HEK293 (cell line): ENCODE measurements around the gene CPNE4.

Experiments
- BCL11A ChIP-seq: fragments of 450-650 bp; formaldehyde crosslinking; IDR thresholded peaks from 2 replicates; pipeline ENCODE4 v1.5.1; 2016; ENCODE audit warnings: low read depth, missing biosample characterization, missing genetic modification characterization
- BCL11B ChIP-seq: fragments of 450-650 bp; formaldehyde crosslinking; IDR thresholded peaks from 2 replicates; pipeline ENCODE4 v1.5.1; 2016; ENCODE audit warnings: low read depth, missing biosample characterization, missing genetic modification characterization
- GLI4 ChIP-seq: fragments of 450-650 bp; formaldehyde crosslinking; IDR thresholded peaks from 2 replicates; pipeline ENCODE4 v1.5.1; 2016; ENCODE audit warnings: missing biosample characterization, missing genetic modification characterization
- MYNN ChIP-seq: fragments of 450-650 bp; formaldehyde crosslinking; IDR thresholded peaks from 2 replicates; pipeline ENCODE4 v1.5.1; 2016; ENCODE audit warnings: missing biosample characterization, missing genetic modification characterization, borderline replicate concordance
- SCRT1 ChIP-seq: fragments of 450-650 bp; formaldehyde crosslinking; IDR thresholded peaks from 2 replicates; pipeline ENCODE4 v1.5.1; 2016; ENCODE audit warnings: missing biosample characterization, missing genetic modification characterization, borderline replicate concordance
- SP3 ChIP-seq: fragments of 450-650 bp; formaldehyde crosslinking; IDR thresholded peaks from 2 replicates; pipeline ENCODE4 v1.5.1; 2016; ENCODE audit warnings: missing biosample characterization, missing genetic modification characterization
- ZIC2 ChIP-seq: fragments of 450-650 bp; formaldehyde crosslinking; IDR thresholded peaks from 2 replicates; pipeline ENCODE4 v1.5.1; 2016; ENCODE audit warnings: missing biosample characterization, missing genetic modification characterization
- ZNF16 ChIP-seq: fragments of 450-650 bp; formaldehyde crosslinking; IDR thresholded peaks from 2 replicates; pipeline ENCODE4 v1.5.1; 2016; ENCODE audit warnings: low read depth, missing biosample characterization, missing genetic modification characterization
- ZNF335 ChIP-seq: fragments of 450-650 bp; formaldehyde crosslinking; conservative IDR thresholded peaks from 2 replicates; pipeline ENCODE4 v1.5.1; 2016; ENCODE audit warnings: missing biosample characterization, missing genetic modification characterization
- ZNF426 ChIP-seq: fragments of 450-650 bp; formaldehyde crosslinking; IDR thresholded peaks from 2 replicates; pipeline ENCODE4 v1.5.1; 2017; ENCODE audit warnings: missing biosample characterization, missing genetic modification characterization, mild to moderate bottlenecking, inconsistent platforms, moderate library complexity
- ZNF473 ChIP-seq: fragments of 450-650 bp; formaldehyde crosslinking; IDR thresholded peaks from 2 replicates; pipeline ENCODE4 v1.5.1; 2017; ENCODE audit warnings: missing biosample characterization, missing genetic modification characterization
- ZNF529 ChIP-seq: fragments of 450-650 bp; formaldehyde crosslinking; IDR thresholded peaks from 2 replicates; pipeline ENCODE4 v1.5.1; 2017; ENCODE audit warnings: missing genetic modification characterization, missing biosample characterization; ENCODE audit not compliant: insufficient replicate concordance
- ZNF560 ChIP-seq: fragments of 450-650 bp; formaldehyde crosslinking; IDR thresholded peaks from 2 replicates; pipeline ENCODE4 v1.5.1; 2017; ENCODE audit warnings: missing biosample characterization, missing genetic modification characterization, borderline replicate concordance
- ZNF664 ChIP-seq: fragments of 450-650 bp; formaldehyde crosslinking; IDR thresholded peaks from 2 replicates; pipeline ENCODE4 v1.5.1; 2016; ENCODE audit warnings: missing biosample characterization, missing genetic modification characterization
- ZNF701 ChIP-seq: fragments of 450-650 bp; formaldehyde crosslinking; IDR thresholded peaks from 2 replicates; pipeline ENCODE4 v1.5.1; 2016; ENCODE audit warnings: missing biosample characterization, missing genetic modification characterization
- ZNF768 ChIP-seq: fragments of 450-650 bp; formaldehyde crosslinking; IDR thresholded peaks from 2 replicates; pipeline ENCODE4 v1.5.1; 2018; ENCODE audit warnings: missing biosample characterization, mild to moderate bottlenecking, missing genetic modification characterization
- TF ChIP-seq, protein P1 (sequence below): fragments of 450-650 bp; formaldehyde crosslinking; IDR thresholded peaks from 2 replicates; pipeline ENCODE4 v1.5.1; 2016; ENCODE audit warnings: missing biosample characterization, missing genetic modification characterization
- TF ChIP-seq, protein P2 (sequence below): fragments of 450-650 bp; formaldehyde crosslinking; IDR thresholded peaks from 2 replicates; pipeline ENCODE4 v1.5.1; 2016; ENCODE audit warnings: missing biosample characterization, missing genetic modification characterization
- TF ChIP-seq, protein P3 (sequence below): fragments of 450-650 bp; formaldehyde crosslinking; IDR thresholded peaks from 2 replicates; pipeline ENCODE4 v1.5.1; 2016; ENCODE audit warnings: missing biosample characterization, missing genetic modification characterization
- TF ChIP-seq, protein P4 (sequence below): fragments of 450-650 bp; formaldehyde crosslinking; IDR thresholded peaks from 2 replicates; pipeline ENCODE4; 2016; ENCODE audit warnings: missing biosample characterization, missing genetic modification characterization
- TF ChIP-seq, protein P5 (sequence below): fragments of 450-650 bp; formaldehyde crosslinking; conservative IDR thresholded peaks from 2 replicates; pipeline ENCODE4 v1.5.1; 2016; ENCODE audit warnings: low read depth, missing biosample characterization, missing genetic modification characterization
- TF ChIP-seq, protein P6 (sequence below): fragments of 450-650 bp; formaldehyde crosslinking; IDR thresholded peaks from 2 replicates; pipeline ENCODE4 v1.5.1; 2017; ENCODE audit warnings: missing biosample characterization, missing genetic modification characterization
- TF ChIP-seq, protein P7 (sequence below): fragments of 450-650 bp; formaldehyde crosslinking; IDR thresholded peaks from 2 replicates; pipeline ENCODE4 v1.5.1; 2016; ENCODE audit warnings: missing biosample characterization, missing genetic modification characterization

Gene CPNE4

DNA sequence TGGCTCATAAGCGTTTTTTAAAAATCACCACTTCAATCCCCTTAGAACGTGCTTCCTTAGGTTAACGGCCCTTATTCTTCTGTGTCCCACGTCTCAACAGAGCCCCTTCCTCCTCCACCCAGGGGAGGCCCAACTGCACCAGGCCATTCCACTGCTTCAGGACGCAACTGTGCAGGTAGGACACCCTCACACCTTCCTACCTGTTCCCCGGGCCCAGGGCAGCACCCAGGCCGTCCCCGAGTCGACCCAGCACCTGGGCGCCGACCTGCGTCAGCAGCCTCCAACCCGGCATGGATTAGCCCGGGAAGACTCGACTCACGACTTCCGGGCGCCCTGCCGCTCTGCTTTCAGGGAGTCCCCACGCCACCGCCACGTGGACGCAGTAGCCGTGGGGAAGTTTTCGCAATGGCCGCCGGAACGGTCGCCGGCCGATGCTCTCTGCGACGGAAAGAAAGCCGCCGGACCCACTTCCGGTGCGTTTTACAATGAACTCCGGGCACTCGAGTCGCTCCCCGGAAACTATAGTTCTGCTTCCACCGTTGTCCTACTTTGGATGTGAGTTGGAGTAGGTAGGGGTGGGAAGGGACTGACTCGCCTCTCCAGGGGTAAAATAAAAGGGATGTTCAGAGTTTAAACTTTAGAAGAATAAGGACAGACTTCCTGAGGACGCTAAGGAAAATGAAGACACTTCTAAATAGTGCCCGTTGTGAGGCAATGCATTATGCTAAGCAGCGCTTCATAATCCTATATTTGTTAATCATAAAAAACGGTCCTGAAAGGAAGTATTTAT, 532.1 kb downstream of the CPNE4 start, which contains the start of gene MRPL3 (continued):
- TF ChIP-seq MYNN (tag by site-specific recombination) (no peak), ZNF768 (0 out of 2 replicates have a peak, but pooled peaks have one; percentile 9), GLI4 (tag by site-specific recombination) (0 out of 2 replicates have a peak, but pooled peaks have one; percentile 54), BCL11B (no peak), ZNF335 (tag by site-specific recombination) (peak; percentile 40), ZNF560 (no peak), ZNF701 (tag by site-specific recombination) (no peak), ZNF529 (tag by site-specific recombination) (no peak), ZIC2 (peak; percentile 56; the same call in 1 of the 2 replicates), BCL11A (tag by site-specific recombination) (no peak), SCRT1 (tag by site-specific recombination) (no peak), ZNF16 (tag by site-specific recombination) (no peak), SP3 (tag by site-specific recombination) (peak; percentile 34; the same call in 1 of the 2 replicates), ZNF473 (tag by site-specific recombination) (no peak), ZNF664 (tag by site-specific recombination) (no peak), ZNF426 (tag by site-specific recombination) (no peak)
- TF ChIP-seq, protein P1, sequence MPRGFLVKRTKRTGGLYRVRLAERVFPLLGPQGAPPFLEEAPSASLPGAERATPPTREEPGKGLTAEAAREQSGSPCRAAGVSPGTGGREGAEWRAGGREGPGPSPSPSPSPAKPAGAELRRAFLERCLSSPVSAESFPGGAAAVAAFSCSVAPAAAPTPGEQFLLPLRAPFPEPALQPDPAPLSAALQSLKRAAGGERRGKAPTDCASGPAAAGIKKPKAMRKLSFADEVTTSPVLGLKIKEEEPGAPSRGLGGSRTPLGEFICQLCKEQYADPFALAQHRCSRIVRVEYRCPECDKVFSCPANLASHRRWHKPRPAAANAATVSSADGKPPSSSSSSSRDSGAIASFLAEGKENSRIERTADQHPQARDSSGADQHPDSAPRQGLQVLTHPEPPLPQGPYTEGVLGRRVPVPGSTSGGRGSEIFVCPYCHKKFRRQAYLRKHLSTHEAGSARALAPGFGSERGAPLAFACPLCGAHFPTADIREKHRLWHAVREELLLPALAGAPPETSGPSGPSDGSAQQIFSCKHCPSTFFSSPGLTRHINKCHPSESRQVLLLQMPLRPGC (tag by site-specific recombination): 0 out of 2 replicates have a peak, but pooled peaks have one; percentile 42
- TF ChIP-seq, protein P2, sequence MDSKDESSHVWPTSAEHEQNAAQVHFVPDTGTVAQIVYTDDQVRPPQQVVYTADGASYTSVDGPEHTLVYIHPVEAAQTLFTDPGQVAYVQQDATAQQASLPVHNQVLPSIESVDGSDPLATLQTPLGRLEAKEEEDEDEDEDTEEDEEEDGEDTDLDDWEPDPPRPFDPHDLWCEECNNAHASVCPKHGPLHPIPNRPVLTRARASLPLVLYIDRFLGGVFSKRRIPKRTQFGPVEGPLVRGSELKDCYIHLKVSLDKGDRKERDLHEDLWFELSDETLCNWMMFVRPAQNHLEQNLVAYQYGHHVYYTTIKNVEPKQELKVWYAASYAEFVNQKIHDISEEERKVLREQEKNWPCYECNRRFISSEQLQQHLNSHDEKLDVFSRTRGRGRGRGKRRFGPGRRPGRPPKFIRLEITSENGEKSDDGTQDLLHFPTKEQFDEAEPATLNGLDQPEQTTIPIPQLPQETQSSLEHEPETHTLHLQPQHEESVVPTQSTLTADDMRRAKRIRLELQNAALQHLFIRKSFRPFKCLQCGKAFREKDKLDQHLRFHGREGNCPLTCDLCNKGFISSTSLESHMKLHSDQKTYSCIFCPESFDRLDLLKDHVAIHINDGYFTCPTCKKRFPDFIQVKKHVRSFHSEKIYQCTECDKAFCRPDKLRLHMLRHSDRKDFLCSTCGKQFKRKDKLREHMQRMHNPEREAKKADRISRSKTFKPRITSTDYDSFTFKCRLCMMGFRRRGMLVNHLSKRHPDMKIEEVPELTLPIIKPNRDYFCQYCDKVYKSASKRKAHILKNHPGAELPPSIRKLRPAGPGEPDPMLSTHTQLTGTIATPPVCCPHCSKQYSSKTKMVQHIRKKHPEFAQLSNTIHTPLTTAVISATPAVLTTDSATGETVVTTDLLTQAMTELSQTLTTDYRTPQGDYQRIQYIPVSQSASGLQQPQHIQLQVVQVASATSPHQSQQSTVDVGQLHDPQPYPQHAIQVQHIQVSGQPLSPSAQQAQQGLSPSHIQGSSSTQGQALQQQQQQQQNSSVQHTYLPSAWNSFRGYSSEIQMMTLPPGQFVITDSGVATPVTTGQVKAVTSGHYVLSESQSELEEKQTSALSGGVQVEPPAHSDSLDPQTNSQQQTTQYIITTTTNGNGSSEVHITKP: peak; percentile 42
- TF ChIP-seq, protein P3, sequence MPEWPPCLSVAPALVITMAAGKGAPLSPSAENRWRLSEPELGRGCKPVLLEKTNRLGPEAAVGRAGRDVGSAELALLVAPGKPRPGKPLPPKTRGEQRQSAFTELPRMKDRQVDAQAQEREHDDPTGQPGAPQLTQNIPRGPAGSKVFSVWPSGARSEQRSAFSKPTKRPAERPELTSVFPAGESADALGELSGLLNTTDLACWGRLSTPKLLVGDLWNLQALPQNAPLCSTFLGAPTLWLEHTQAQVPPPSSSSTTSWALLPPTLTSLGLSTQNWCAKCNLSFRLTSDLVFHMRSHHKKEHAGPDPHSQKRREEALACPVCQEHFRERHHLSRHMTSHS (tag by site-specific recombination): no peak
- TF ChIP-seq, protein P4, sequence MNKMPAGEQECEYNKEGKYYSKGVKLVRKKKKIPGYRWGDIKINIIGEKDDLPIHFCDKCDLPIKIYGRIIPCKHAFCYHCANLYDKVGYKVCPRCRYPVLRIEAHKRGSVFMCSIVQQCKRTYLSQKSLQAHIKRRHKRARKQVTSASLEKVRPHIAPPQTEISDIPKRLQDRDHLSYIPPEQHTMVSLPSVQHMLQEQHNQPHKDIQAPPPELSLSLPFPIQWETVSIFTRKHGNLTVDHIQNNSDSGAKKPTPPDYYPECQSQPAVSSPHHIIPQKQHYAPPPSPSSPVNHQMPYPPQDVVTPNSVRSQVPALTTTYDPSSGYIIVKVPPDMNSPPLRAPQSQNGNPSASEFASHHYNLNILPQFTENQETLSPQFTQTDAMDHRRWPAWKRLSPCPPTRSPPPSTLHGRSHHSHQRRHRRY: no peak
- TF ChIP-seq, protein P5, sequence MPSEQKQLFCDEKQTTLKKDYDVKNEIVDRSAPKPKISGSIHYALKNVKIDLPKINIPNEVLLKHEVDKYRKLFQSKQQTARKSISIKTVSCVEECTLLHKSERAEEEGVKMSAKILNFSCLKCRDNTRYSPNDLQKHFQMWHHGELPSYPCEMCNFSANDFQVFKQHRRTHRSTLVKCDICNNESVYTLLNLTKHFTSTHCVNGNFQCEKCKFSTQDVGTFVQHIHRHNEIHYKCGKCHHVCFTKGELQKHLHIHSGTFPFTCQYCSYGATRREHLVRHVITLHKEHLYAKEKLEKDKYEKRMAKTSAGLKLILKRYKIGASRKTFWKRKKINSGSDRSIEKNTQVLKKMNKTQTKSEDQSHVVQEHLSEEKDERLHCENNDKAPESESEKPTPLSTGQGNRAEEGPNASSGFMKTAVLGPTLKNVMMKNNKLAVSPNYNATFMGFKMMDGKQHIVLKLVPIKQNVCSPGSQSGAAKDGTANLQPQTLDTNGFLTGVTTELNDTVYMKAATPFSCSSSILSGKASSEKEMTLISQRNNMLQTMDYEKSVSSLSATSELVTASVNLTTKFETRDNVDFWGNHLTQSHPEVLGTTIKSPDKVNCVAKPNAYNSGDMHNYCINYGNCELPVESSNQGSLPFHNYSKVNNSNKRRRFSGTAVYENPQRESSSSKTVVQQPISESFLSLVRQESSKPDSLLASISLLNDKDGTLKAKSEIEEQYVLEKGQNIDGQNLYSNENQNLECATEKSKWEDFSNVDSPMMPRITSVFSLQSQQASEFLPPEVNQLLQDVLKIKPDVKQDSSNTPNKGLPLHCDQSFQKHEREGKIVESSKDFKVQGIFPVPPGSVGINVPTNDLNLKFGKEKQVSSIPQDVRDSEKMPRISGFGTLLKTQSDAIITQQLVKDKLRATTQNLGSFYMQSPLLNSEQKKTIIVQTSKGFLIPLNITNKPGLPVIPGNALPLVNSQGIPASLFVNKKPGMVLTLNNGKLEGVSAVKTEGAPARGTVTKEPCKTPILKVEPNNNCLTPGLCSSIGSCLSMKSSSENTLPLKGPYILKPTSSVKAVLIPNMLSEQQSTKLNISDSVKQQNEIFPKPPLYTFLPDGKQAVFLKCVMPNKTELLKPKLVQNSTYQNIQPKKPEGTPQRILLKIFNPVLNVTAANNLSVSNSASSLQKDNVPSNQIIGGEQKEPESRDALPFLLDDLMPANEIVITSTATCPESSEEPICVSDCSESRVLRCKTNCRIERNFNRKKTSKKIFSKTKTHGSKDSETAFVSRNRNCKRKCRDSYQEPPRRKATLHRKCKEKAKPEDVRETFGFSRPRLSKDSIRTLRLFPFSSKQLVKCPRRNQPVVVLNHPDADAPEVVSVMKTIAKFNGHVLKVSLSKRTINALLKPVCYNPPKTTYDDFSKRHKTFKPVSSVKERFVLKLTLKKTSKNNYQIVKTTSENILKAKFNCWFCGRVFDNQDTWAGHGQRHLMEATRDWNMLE (tag by site-specific recombination): peak; percentile 96
- TF ChIP-seq, protein P6, sequence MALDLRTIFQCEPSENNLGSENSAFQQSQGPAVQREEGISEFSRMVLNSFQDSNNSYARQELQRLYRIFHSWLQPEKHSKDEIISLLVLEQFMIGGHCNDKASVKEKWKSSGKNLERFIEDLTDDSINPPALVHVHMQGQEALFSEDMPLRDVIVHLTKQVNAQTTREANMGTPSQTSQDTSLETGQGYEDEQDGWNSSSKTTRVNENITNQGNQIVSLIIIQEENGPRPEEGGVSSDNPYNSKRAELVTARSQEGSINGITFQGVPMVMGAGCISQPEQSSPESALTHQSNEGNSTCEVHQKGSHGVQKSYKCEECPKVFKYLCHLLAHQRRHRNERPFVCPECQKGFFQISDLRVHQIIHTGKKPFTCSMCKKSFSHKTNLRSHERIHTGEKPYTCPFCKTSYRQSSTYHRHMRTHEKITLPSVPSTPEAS (tag by site-specific recombination): no peak
- TF ChIP-seq, protein P7, sequence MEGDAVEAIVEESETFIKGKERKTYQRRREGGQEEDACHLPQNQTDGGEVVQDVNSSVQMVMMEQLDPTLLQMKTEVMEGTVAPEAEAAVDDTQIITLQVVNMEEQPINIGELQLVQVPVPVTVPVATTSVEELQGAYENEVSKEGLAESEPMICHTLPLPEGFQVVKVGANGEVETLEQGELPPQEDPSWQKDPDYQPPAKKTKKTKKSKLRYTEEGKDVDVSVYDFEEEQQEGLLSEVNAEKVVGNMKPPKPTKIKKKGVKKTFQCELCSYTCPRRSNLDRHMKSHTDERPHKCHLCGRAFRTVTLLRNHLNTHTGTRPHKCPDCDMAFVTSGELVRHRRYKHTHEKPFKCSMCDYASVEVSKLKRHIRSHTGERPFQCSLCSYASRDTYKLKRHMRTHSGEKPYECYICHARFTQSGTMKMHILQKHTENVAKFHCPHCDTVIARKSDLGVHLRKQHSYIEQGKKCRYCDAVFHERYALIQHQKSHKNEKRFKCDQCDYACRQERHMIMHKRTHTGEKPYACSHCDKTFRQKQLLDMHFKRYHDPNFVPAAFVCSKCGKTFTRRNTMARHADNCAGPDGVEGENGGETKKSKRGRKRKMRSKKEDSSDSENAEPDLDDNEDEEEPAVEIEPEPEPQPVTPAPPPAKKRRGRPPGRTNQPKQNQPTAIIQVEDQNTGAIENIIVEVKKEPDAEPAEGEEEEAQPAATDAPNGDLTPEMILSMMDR (tag by site-specific recombination): peak; percentile 25; the same call in 1 of the 2 replicates
